ENCODE data around the gene CATSPER1. TPM values are rescaled to one million over a fixed set of nuclear protein-coding genes. Genes with fewer than 3 reads are reported as not detected.

Gene CATSPER1
- total and polyA plus RNA-seq, 12 donors = 0.20 to 2.3 (median 0.41) TPM; not detected in 5

- no peaks in the 10 kb centered on the region for H3K27me3 ChIP-seq
- peaks cover 0 to 35% of the 10 kb centered on the region in 2 donors for H3K36me3 ChIP-seq (replicated peaks in 1 of 2)
- DNase-seq = no peak
- H3K27ac ChIP-seq = no peak overlapping the region
- intact Hi-C loops (cut with DNase I) = no loop called here
- H3K4me1 ChIP-seq (replicated peaks in 1 of 2) = no peaks in the 10 kb centered on the region
- TF ChIP-seq POLR2A (IDR thresholded peaks at IDR 0.05) = no peak
- TF ChIP-seq, protein P1, sequence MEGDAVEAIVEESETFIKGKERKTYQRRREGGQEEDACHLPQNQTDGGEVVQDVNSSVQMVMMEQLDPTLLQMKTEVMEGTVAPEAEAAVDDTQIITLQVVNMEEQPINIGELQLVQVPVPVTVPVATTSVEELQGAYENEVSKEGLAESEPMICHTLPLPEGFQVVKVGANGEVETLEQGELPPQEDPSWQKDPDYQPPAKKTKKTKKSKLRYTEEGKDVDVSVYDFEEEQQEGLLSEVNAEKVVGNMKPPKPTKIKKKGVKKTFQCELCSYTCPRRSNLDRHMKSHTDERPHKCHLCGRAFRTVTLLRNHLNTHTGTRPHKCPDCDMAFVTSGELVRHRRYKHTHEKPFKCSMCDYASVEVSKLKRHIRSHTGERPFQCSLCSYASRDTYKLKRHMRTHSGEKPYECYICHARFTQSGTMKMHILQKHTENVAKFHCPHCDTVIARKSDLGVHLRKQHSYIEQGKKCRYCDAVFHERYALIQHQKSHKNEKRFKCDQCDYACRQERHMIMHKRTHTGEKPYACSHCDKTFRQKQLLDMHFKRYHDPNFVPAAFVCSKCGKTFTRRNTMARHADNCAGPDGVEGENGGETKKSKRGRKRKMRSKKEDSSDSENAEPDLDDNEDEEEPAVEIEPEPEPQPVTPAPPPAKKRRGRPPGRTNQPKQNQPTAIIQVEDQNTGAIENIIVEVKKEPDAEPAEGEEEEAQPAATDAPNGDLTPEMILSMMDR (IDR thresholded peaks at IDR 0.05) = no peak
- H3K9me3 ChIP-seq (replicated peaks in 1 of 3) = no peaks in the 10 kb centered on the region
- H3K4me3 ChIP-seq = no peak overlapping the region
- WGBS, 4 donors = 85 to 94% (median 90%) methylated on average over 7 to 10 of the region's 10 CpGs
Measured at GRCh38 chr11:65979261-65979759, 47.0 kb downstream of the CATSPER1 start.

DNA sequence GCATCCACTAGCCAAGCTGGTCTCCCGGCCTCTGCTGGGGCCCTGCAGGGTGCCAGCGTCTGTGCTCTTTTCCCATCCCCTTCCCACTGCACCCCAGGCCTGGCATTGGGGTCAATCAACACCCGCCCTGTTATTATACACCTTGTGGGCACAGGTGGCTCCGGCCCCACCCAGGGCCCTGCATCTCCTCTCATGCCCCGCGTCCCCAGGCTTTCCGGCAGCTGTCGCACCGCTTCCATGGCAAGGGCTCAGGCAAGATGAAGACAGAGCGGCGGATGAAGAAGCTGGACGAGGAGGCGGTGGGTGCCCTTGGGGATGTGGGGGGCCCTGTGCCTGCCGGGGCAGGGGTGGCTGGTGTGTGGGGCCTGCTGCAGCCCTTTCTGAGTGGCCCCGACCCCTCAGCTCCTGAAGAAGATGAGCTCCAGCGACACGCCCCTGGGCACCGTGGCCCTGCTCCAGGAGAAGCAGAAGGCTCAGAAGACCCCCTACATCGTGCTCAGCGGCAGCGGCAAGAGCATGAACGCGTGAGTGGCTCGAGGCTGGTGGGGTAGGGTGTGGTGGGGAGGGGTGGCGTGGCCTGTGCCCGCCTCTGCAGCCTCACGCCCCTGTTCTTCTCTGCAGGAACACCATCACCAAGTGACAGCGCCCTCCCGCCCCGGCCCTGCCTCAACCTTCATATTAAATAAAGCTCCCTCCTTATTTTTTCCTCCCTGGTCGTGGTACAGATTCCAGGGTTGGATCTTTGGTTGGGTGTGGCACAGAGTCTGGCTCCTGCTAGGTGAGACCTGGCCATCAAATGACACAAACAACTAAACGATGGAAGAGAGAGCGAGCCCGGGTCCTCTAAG is 47.7 kb downstream of the CATSPER1 start:
- no peak for DNase-seq
- Histone ChIP-seq H3K27me3 (no peaks in the 10 kb centered on the region), H3K36me3 (replicated peaks in 1 of 2) (peaks cover 0 to 35% of the 10 kb centered on the region in 2 donors), H3K27ac (no peak overlapping the region), H3K4me1 (replicated peaks in 1 of 2) (no peaks in the 10 kb centered on the region), H3K4me3 (no peak overlapping the region), H3K9me3 (replicated peaks in 1 of 3) (no peaks in the 10 kb centered on the region)
- intact Hi-C loops (cut with DNase I) = no loop called here
- TF ChIP-seq, protein P1 (IDR thresholded peaks at IDR 0.05) = no peak
- no peak for TF ChIP-seq POLR2A (IDR thresholded peaks at IDR 0.05)
- WGBS, 4 donors = 91 to 98% (median 93%) methylated on average over 16 to 34 of the region's 34 CpGs

DNA sequence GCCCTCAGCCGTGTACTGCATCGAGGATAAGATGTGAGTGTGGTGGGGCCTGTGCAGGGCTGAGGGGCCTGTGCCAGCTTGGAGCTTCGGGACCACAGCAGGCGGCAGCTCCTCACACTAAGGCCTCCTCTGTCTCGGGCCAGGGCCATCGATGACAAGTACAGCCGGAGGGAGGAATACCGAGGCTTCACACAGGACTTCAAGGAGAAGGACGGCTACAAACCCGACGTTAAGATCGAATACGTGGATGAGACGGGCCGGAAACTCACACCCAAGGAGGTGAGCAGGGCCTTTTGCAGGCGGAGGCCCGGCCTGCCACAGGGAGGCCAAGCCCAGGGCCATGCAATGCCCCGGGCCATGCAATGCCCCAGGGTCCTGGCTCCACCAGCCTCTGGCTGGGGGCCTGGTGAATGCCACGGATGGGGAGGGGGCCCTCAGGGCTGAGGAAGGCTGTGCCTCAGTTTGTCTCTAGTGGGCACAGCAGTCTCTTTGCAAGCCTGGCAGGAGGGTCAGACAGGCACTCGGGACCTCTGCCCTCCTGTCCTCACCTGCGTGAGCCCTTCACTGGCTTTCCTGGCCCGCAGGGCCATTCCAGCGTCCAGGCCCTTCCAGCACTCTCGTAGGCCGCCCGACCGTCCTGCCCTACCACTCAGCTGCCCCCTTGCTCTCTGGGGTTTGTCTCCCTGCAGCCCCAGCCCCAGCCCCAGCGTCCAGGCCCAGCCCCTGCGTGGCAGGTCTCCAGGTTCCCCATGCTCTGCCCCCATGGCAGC is 48.5 kb downstream of the CATSPER1 start:
- Histone ChIP-seq H3K9me3 (replicated peaks in 1 of 3) (no peaks in the 10 kb centered on the region), H3K4me1 (replicated peaks in 1 of 2) (no peaks in the 10 kb centered on the region), H3K27me3 (no peaks in the 10 kb centered on the region), H3K27ac (no peak overlapping the region), H3K4me3 (no peak overlapping the region), H3K36me3 (replicated peaks in 1 of 2) (peaks cover 0 to 38% of the 10 kb centered on the region in 2 donors)
- no peak for DNase-seq
- WGBS, 4 donors = 83 to 90% (median 87%) methylated on average over 23 to 29 of the region's 29 CpGs
- no peak for TF ChIP-seq POLR2A (IDR thresholded peaks at IDR 0.05)
- TF ChIP-seq, protein P1 (IDR thresholded peaks at IDR 0.05) = no peak
- intact Hi-C loops (cut with DNase I) = no loop called here

All from adrenal gland (tissue), 12 donors.